Progenitor cell of endocrine pancreas (in vitro differentiated cells): ENCODE data around the gene WBP1. TPM values are rescaled to one million over a fixed set of nuclear protein-coding genes. Genes with fewer than 3 reads are reported as not detected.
A peak's percentile ranks its signal among the peaks of the same experiment; 100 is the strongest.

ENCODE experiments used
- DNase-seq: peaks from one replicate; pipeline ENCODE4 v3.0.0; 2021; ENCODE audit warnings: low spot score; ENCODE audit not compliant: unreplicated experiment
- H3K27ac Mint-ChIP-seq: 2 replicates; pipeline ENCODE4 v1.8.0; 2021; ENCODE audit warnings: mild to moderate bottlenecking, moderate library complexity, mixed read lengths
- H3K27me3 Mint-ChIP-seq: 2 replicates; pipeline ENCODE4 v1.8.0; 2021; ENCODE audit warnings: mixed read lengths
- H3K36me3 Mint-ChIP-seq: 2 replicates; pipeline ENCODE4 v1.8.0; 2022; ENCODE audit warnings: mixed read lengths; ENCODE audit not compliant: insufficient read depth
- H3K4me1 Mint-ChIP-seq: 2 replicates; pipeline ENCODE4 v1.8.0; 2021; ENCODE audit warnings: low read depth, mixed read lengths
- H3K4me3 Mint-ChIP-seq: 2 replicates; pipeline ENCODE4 v1.8.0; 2021; ENCODE audit warnings: low read depth, mild to moderate bottlenecking, moderate library complexity, mixed read lengths
- H3K9me3 Mint-ChIP-seq: 2 replicates; pipeline ENCODE4 v1.8.0; 2021; ENCODE audit warnings: low read depth, mixed read lengths
- total RNA-seq: library from RNA; stranded (reverse); gene quantifications from 2 replicates; pipeline ENCODE4 v1.2.1, GENCODE V29; 2021
- TF ChIP-seq, protein P1 (sequence below): fragments of 200-600 bp; sonication (generic); IDR thresholded peaks from one replicate; pipeline ENCODE4 v1.5.0; 2021; ENCODE audit warnings: antibody characterized with exemption, mild to moderate bottlenecking; ENCODE audit not compliant: unreplicated experiment

The WBP1 gene
- total RNA-seq, 1 donor from 2014 or later: 140 TPM

DNA sequence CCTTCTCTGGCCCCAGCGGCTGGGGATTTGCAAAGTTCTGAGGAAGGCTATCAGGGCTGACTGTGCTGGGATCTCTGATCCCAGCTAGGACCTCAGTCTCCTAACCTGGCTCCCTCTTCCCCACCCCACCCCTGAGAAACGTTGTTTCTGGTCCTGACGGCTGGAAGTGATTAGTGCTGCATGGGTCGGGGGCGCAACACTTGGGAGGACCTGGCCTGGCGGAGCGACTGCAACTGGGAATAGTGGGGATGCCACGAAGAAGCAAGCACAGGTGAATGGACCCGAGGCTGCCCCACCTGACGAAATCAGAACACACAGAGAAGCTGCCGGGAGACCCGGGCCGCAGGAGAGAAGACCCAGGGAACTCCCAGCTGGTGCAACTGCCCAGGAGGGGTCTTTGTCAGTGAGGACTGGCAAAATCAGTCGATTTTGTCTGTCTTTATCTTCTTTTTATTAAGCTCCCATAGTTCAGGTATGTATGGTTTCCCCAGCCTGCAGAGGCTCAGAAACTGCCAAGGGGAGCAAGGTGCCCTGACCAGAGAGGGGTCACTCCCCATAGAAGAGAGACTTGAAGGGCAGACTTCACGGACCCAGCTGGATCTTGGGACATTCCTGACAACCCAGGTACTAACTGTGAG is 41.8 kb downstream of the WBP1 start:
- Mint-ChIP-seq H3K27me3 (peaks cover 29% of the 10 kb centered on the region), H3K4me3 (peak overlapping the region; percentile 89), H3K4me1 (peaks cover 36% of the 10 kb centered on the region), H3K27ac (no peak overlapping the region), H3K9me3 (no peaks in the 10 kb centered on the region), H3K36me3 (peaks cover 13% of the 10 kb centered on the region)
- TF ChIP-seq, protein P1, sequence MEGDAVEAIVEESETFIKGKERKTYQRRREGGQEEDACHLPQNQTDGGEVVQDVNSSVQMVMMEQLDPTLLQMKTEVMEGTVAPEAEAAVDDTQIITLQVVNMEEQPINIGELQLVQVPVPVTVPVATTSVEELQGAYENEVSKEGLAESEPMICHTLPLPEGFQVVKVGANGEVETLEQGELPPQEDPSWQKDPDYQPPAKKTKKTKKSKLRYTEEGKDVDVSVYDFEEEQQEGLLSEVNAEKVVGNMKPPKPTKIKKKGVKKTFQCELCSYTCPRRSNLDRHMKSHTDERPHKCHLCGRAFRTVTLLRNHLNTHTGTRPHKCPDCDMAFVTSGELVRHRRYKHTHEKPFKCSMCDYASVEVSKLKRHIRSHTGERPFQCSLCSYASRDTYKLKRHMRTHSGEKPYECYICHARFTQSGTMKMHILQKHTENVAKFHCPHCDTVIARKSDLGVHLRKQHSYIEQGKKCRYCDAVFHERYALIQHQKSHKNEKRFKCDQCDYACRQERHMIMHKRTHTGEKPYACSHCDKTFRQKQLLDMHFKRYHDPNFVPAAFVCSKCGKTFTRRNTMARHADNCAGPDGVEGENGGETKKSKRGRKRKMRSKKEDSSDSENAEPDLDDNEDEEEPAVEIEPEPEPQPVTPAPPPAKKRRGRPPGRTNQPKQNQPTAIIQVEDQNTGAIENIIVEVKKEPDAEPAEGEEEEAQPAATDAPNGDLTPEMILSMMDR: no peak
- no peak for DNase-seq

- Mint-ChIP-seq H3K9me3 (no peaks in the 10 kb centered on the region), H3K27ac (no peak overlapping the region), H3K36me3 (peaks cover 16% of the 10 kb centered on the region), H3K4me1 (peaks cover 37% of the 10 kb centered on the region), H3K27me3 (peaks cover 29% of the 10 kb centered on the region), H3K4me3 (peak overlapping the region; percentile 89)
- TF ChIP-seq, protein P1: no peak
- no peak for DNase-seq
These were observed 42.3 kb downstream of the WBP1 start for GRCh38 chr2:74500578-74500946.

- Mint-ChIP-seq H3K9me3 (no peaks in the 10 kb centered on the region), H3K4me3 (peak overlapping the region; percentile 77), H3K36me3 (peaks cover 12% of the 10 kb centered on the region), H3K27me3 (peaks cover 24% of the 10 kb centered on the region), H3K4me1 (peaks cover 38% of the 10 kb centered on the region), H3K27ac (peak overlapping the region; percentile 94)
- DNase-seq: no peak
- TF ChIP-seq, protein P1: no peak
These were observed 43.3 kb downstream of the WBP1 start for GRCh38 chr2:74501335-74502071.

DNA sequence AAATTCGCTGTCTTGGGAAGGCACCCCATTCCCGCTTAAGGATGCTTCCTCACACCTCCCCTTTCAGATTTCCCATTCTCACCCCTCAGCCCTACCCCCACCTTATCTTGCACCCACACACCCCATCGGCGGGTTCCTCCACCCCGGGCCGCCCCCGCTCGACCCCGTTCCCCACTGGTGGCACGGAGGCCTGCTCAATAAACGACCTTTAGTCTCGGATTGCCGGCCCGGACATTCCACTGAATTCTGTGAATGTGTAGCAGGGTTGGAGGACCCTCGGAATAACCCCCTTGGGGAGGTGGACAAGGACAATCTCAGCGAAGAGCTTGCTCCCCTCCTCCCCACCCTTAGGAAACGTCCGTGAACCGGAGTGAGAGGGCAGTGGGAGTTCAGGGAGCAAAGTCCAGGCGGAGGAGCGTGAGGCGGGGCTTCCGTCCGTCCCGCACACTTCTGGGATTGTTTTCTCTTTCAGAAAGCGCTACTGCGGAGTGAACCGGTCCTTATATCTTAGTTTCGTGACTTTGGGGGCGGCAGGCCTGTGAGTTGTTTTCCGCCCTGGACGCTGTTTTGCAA is 44.0 kb downstream of the WBP1 start:
- Mint-ChIP-seq H3K27ac (peak overlapping the region; percentile 94), H3K4me3 (peak overlapping the region; percentile 77), H3K27me3 (peaks cover 23% of the 10 kb centered on the region), H3K9me3 (no peaks in the 10 kb centered on the region), H3K36me3 (peaks cover 12% of the 10 kb centered on the region), H3K4me1 (peaks cover 44% of the 10 kb centered on the region)
- DNase-seq: no peak
- TF ChIP-seq, protein P1: no peak

- peaks cover 12% of the 10 kb centered on the region for H3K36me3 Mint-ChIP-seq
- H3K4me1 Mint-ChIP-seq: peaks cover 42% of the 10 kb centered on the region
- peak overlapping the region; percentile 94 for H3K27ac Mint-ChIP-seq
- DNase-seq: no peak
- peak overlapping the region; percentile 77 for H3K4me3 Mint-ChIP-seq
- TF ChIP-seq, protein P1: peak; percentile 38
- H3K9me3 Mint-ChIP-seq: no peaks in the 10 kb centered on the region
- peaks cover 20% of the 10 kb centered on the region for H3K27me3 Mint-ChIP-seq
These were observed 44.7 kb downstream of the WBP1 start for GRCh38 chr2:74502720-74503505.
